Right lobe of liver (tissue), 6 donors: ENCODE data around the gene VAC14. TPM values are rescaled to one million over a fixed set of nuclear protein-coding genes. Genes with fewer than 3 reads are reported as not detected.

ENCODE experiments used
- ATAC-seq, 4 donors: fragments of 200-7000 bp; cut with Tn5 transposase; one replicate each; pipeline ENCODE4 v1.9.1; 2020; ENCODE audit warnings: mild to moderate bottlenecking in 4 of 4, moderate library complexity in 4 of 4
- DNase-seq, 3 donors: peaks; one replicate each; pipeline ENCODE4 v3.0.0-alpha.2; 2020
- H3K27ac ChIP-seq, 3 donors: fragments of 200-600 bp; one replicate each; pipeline ENCODE4 v1.8.0; 2022
- H3K27me3 ChIP-seq, 2 donors: fragments of 200-600 bp; one replicate each; pipeline ENCODE4 v1.8.0; 2022
- H3K36me3 ChIP-seq, 4 donors: fragments of 200-600 bp; sonication (generic) in 1 of 4; one replicate each; pipeline versions ENCODE4 v1.5.1 to v1.8.0; 2017 to 2022; ENCODE audit warnings: control low read depth in 1 of 4
- H3K4me1 ChIP-seq, 4 donors: fragments of 200-600 bp; sonication (generic) in 1 of 4; one replicate each; pipeline versions ENCODE4 v1.5.1 to v1.8.0; 2017 to 2022; ENCODE audit warnings: control low read depth in 1 of 4
- H3K4me3 ChIP-seq, 3 donors: fragments of 200-600 bp; one replicate each; pipeline ENCODE4 v1.8.0; 2022
- H3K9me3 ChIP-seq, 4 donors: fragments of 200-600 bp; sonication (generic) in 1 of 4; one replicate each; pipeline versions ENCODE4 v1.5.1 to v1.8.0; 2017 to 2022; ENCODE audit warnings: control low read depth in 1 of 4
- CTCF ChIP-seq, 4 donors: fragments of 200-600 bp in 3 of 4; fragments of 450-650 bp in 1 of 4; IDR thresholded peaks; one replicate each; pipeline versions ENCODE4 v1.5.1 to v1.8.0; 2016 to 2022; ENCODE audit warnings: antibody characterized with exemption in 4 of 4, mild to moderate bottlenecking in 2 of 4
- POLR2A ChIP-seq: fragments of 450-650 bp; IDR thresholded peaks from one replicate; pipeline ENCODE4 v1.6.1; 2017; ENCODE audit warnings: antibody characterized with exemption, mild to moderate bottlenecking
- WGBS: methylation state at CpG from one replicate; pipeline ENCODE4 v1.1.6; 2018; ENCODE audit warnings: low coverage, low lambda C conversion rate; ENCODE audit not compliant: insufficient coverage; ENCODE audit errors: missing lambda C conversion rate; 5-methylcytosine and 5-hydroxymethylcytosine counted together
- intact Hi-C, 2 donors: fragments of 100-400 bp; cut with DNase I; formaldehyde crosslinking; loops; one replicate each; pipeline versions ENCODE4 v1.11.2 to v1.14.1; 2022
- total RNA-seq, 6 experiments: library from RNA; depleted of rRNA in 2 of 6; stranded (reverse); fragments of >200 nt in 2 of 6; fragmentation: NEBNext Ultra II Directional in 3 of 6; extraction: Animal tissue kit (Norgen Biotek cat#: 25700) in 3 of 6; gene quantifications; one replicate each; pipeline versions ENCODE4 v1.1.0 to v1.2.4, GENCODE V29; 2016 to 2023
- donor health status: DM: no; HTN: yes; CAD: no.
- donor health status: DM: no; HTN: no; CAD: no.
- donor health status: DM: no; HTN: no; CAD: no.
- donor health status: DM: no; HTN: yes; CAD: no.
- donor health status: DM: no; HTN: yes; CAD: no.

The VAC14 gene
- total RNA-seq, 6 experiments from 2014 or later, result 14.3 to 40.2 (median 23.4) TPM

GRCh38 chr16:70725024-70725911 is 75.7 kb downstream of the VAC14 start:
- H3K4me1 ChIP-seq, result peaks cover 0 to 43% (median 21%) of the 10 kb centered on the region in 4 donors
- intact Hi-C loops, result no loop called here
- no peaks in the 10 kb centered on the region for H3K27me3 ChIP-seq
- H3K9me3 ChIP-seq, result no peaks in the 10 kb centered on the region
- 18% methylated on average over 6 of the region's 22 CpGs for WGBS
- TF ChIP-seq CTCF (IDR thresholded peaks at IDR 0.05), result no peak
- TF ChIP-seq POLR2A, result peak; percentile 79
- H3K4me3 ChIP-seq, result peak overlapping the region in 2 of 3 donors; percentile 14 to 17
- H3K36me3 ChIP-seq, result peaks cover 0 to 2% (median 0%) of the 10 kb centered on the region in 4 donors
- DNase-seq (peak; percentile 83 to 93 (median 89)), ATAC-seq (peak; percentile 81 to 89 (median 84))
- peak overlapping the region; percentile 81 to 96 (median 95) for H3K27ac ChIP-seq

GRCh38 chr16:70724146-70725023 is 76.6 kb downstream of the VAC14 start:
- H3K4me3 ChIP-seq, result peak overlapping the region in 2 of 3 donors; percentile 14 to 16
- no peaks in the 10 kb centered on the region for H3K9me3 ChIP-seq
- intact Hi-C loops, result no loop called here
- no peaks in the 10 kb centered on the region for H3K27me3 ChIP-seq
- TF ChIP-seq POLR2A (peak; percentile 37), CTCF (IDR thresholded peaks at IDR 0.05) (no peak)
- 55% methylated on average over 11 of the region's 15 CpGs for WGBS
- H3K4me1 ChIP-seq, result peaks cover 0 to 43% (median 21%) of the 10 kb centered on the region in 4 donors
- peak; percentile 49 to 69 (median 57) for ATAC-seq
- H3K36me3 ChIP-seq, result peaks cover 0 to 2% (median 0%) of the 10 kb centered on the region in 4 donors
- peak overlapping the region; percentile 61 to 96 (median 95) for H3K27ac ChIP-seq
- peak in 2 of 3 donors; percentile 63 to 85 for DNase-seq

- ATAC-seq (no peak), DNase-seq (no peak)
- WGBS, result 66% methylated on average over 3 of the region's 6 CpGs
- Histone ChIP-seq H3K4me1 (peaks cover 0 to 43% (median 21%) of the 10 kb centered on the region in 4 donors), H3K27ac (peak overlapping the region; percentile 61 to 96 (median 95)), H3K4me3 (no peak overlapping the region), H3K27me3 (no peaks in the 10 kb centered on the region), H3K9me3 (no peaks in the 10 kb centered on the region), H3K36me3 (peaks cover 0 to 2% (median 0%) of the 10 kb centered on the region in 4 donors)
- intact Hi-C loops, result no loop called here
- TF ChIP-seq POLR2A (no peak), CTCF (IDR thresholded peaks at IDR 0.05) (no peak)
Measured at GRCh38 chr16:70723740-70724145, 77.2 kb downstream of the VAC14 start.

GRCh38 chr16:70721202-70721963 is 79.6 kb downstream of the VAC14 start:
- H3K27ac ChIP-seq, result no peak overlapping the region
- ATAC-seq (no peak), DNase-seq (no peak)
- H3K4me1 ChIP-seq, result peaks cover 0 to 36% (median 21%) of the 10 kb centered on the region in 4 donors
- 69% methylated on average over 5 of the region's 18 CpGs for WGBS
- no peaks in the 10 kb centered on the region for H3K27me3 ChIP-seq
- intact Hi-C loops, result no loop called here
- no peak overlapping the region for H3K4me3 ChIP-seq
- no peak for TF ChIP-seq POLR2A
- TF ChIP-seq CTCF (IDR thresholded peaks at IDR 0.05), result no peak
- no peaks in the 10 kb centered on the region for H3K36me3 ChIP-seq
- H3K9me3 ChIP-seq, result no peaks in the 10 kb centered on the region
